GM23248 (cell line): ENCODE data around the gene PGLYRP3.

Source experiments
- EZH2 ChIP-seq: fragments of 200-600 bp; sonication (generic); IDR thresholded peaks from 2 replicates; pipeline ENCODE4 v1.6.1; 2018; ENCODE audit warnings: antibody characterized with exemption, mild to moderate bottlenecking; ENCODE audit not compliant: insufficient read depth, poor library complexity, severe bottlenecking
- EZH2phosphoT487 ChIP-seq: fragments of 200-600 bp; sonication (generic); IDR thresholded peaks from 2 replicates; pipeline ENCODE4 v1.6.1; 2018; ENCODE audit warnings: antibody characterized with exemption, moderate library complexity, mild to moderate bottlenecking, low read depth; ENCODE audit not compliant: insufficient read depth

DNA sequence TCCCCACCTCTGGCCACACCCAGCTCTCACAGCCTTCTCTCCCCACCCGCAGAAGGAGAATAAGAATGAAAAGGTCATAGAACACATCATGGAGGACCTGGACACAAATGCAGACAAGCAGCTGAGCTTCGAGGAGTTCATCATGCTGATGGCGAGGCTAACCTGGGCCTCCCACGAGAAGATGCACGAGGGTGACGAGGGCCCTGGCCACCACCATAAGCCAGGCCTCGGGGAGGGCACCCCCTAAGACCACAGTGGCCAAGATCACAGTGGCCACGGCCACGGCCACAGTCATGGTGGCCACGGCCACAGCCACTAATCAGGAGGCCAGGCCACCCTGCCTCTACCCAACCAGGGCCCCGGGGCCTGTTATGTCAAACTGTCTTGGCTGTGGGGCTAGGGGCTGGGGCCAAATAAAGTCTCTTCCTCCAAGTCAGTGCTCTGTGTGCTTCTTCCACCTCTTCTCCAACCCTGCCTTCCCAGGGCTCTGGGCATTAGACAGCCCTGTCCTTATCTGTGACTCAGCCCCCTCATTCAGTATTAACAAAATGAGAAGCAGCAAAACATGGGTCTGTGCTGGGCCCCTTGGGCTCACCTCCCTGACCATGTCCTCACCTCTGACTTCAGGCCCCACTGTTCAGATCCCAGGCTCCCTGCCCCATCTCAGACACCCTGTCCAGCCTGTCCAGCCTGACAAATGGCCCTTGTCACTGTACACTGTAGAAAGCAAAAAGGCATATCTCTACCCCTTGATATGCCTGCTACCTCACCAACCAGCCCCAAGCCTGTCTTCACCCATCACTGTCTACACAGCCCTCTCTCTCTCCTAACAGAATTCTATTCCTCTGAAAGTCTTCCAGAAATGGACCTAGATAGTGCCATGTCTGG, 48.1 kb upstream of the PGLYRP3 start:
- no peak for TF ChIP-seq EZH2
- TF ChIP-seq EZH2phosphoT487: no peak
